H1 (cell line): ENCODE measurements around the gene ABCB10. TPM values are rescaled to one million over a fixed set of nuclear protein-coding genes. Genes with fewer than 3 reads are reported as not detected.
"Not testable (repeated sequence)": the region's sequence is repeated elsewhere in the genome, so short reads cannot be mapped to it uniquely, and the experiment has no call there.

Experiments used
- CTCF ChIA-PET: fragments of 300-600 bp; sonication (Branson Sonifier 250); formaldehyde crosslinking; loops from one replicate; lab custom pipeline; 2021; ENCODE audit not compliant: partially characterized antibody; lab: Charles Lee
- POLR2A ChIA-PET: fragments of 300-600 bp; sonication (Branson Sonifier 250); formaldehyde crosslinking; loops from one replicate; lab custom pipeline; 2021; ENCODE audit warnings: inconsistent platforms; ENCODE audit not compliant: partially characterized antibody; lab: Charles Lee
- DNase-seq, 2 experiments: peaks; one replicate each; pipeline versions ENCODE4 v3.0.0 to v3.0.0-alpha.2; 2010 to 2022; ENCODE audit warnings: low spot score in 2 of 2, low read depth in 1 of 2, mixed read lengths in 1 of 2
- FAIRE-seq: peaks from 2 replicates; lab custom pipeline; 2011; peaks lifted over from hg19 to GRCh38; lab: Jason Lieb, UNC
- H2AFZ ChIP-seq: 2 replicates; pipeline ENCODE4 v1.8.1; 2012; ENCODE audit warnings: low read length, inconsistent platforms
- H2AK5ac ChIP-seq: 2 replicates; pipeline ENCODE4 v1.6.1; 2013; ENCODE audit warnings: low read depth, low read length
- H2BK120ac ChIP-seq: replicated peaks from 2 replicates; pipeline ENCODE3; 2013; ENCODE audit warnings: low read depth, low read length, inconsistent platforms
- H2BK12ac ChIP-seq: 2 replicates; pipeline ENCODE4 v1.6.1; 2013; ENCODE audit warnings: low read depth, low read length
- H2BK15ac ChIP-seq: 2 replicates; pipeline ENCODE4 v1.6.1; 2013; ENCODE audit warnings: low read length
- H2BK20ac ChIP-seq: 2 replicates; pipeline ENCODE4 v1.6.1; 2013; ENCODE audit warnings: low read length
- H2BK5ac ChIP-seq: 2 replicates; pipeline ENCODE4 v1.6.1; 2013; ENCODE audit warnings: low read depth, low read length
- H3K14ac ChIP-seq: 2 replicates; pipeline ENCODE4 v1.6.1; 2013; ENCODE audit warnings: inconsistent platforms; ENCODE audit not compliant: insufficient read length
- H3K18ac ChIP-seq: 2 replicates; pipeline ENCODE4 v1.6.1; 2013; ENCODE audit warnings: low read length; ENCODE audit errors: extremely low read depth
- H3K23ac ChIP-seq: 2 replicates; pipeline ENCODE4 v1.6.1; 2013; ENCODE audit warnings: inconsistent platforms; ENCODE audit not compliant: insufficient read length
- H3K23me2 ChIP-seq: 2 replicates; pipeline ENCODE4 v1.6.1; 2013; ENCODE audit warnings: low read depth, low read length
- H3K27ac ChIP-seq: 2 replicates; pipeline ENCODE4 v1.6.1; 2011; ENCODE audit warnings: low read depth, low read length, inconsistent platforms
- H3K27me3 ChIP-seq, 4 experiments: replicated peaks in 1 of 4; 1 replicate in 1 of 4; 2 replicates in 3 of 4; pipeline versions ENCODE4 v1.6.1 to v1.8.1; 2011 to 2013; ENCODE audit warnings: low read length in 3 of 4, mild to moderate bottlenecking in 3 of 4, inconsistent platforms in 2 of 4, mixed read lengths in 2 of 4, moderate library complexity in 1 of 4; ENCODE audit not compliant: control insufficient read depth in 3 of 4, insufficient read depth in 3 of 4; ENCODE audit errors: extremely low read depth in 1 of 4
- H3K36me3 ChIP-seq, 4 experiments: 2 replicates each; pipeline versions ENCODE4 v1.6.1 to v1.8.1; 2011 to 2013; ENCODE audit warnings: mild to moderate bottlenecking in 4 of 4, low read length in 3 of 4, moderate library complexity in 2 of 4, control low read depth in 1 of 4, inconsistent platforms in 1 of 4; ENCODE audit not compliant: insufficient read depth in 4 of 4, control insufficient read depth in 2 of 4
- H3K4ac ChIP-seq: replicated peaks from 2 replicates; pipeline ENCODE3; 2013; ENCODE audit warnings: low read length, low read depth, mixed read lengths, inconsistent platforms; ENCODE audit not compliant: insufficient read length
- H3K4me1 ChIP-seq, 4 experiments: replicated peaks in 1 of 4; 1 replicate in 1 of 4; 2 replicates in 3 of 4; pipeline versions ENCODE4 v1.6.1 to v1.8.1; 2011 to 2013; ENCODE audit warnings: low read length in 3 of 4, inconsistent platforms in 2 of 4, mixed read lengths in 1 of 4; ENCODE audit not compliant: insufficient read depth in 4 of 4, control insufficient read depth in 3 of 4
- H3K4me2 ChIP-seq, 2 experiments: 2 replicates each; pipeline versions ENCODE4 v1.6.1 to v1.8.1; 2011 to 2013; ENCODE audit warnings: low read depth in 2 of 2, low read length in 2 of 2, control low read depth in 1 of 2, inconsistent platforms in 1 of 2, mild to moderate bottlenecking in 1 of 2; ENCODE audit not compliant: insufficient read depth in 1 of 2
- H3K4me3 ChIP-seq, 4 experiments: fragments of 200-600, 300-600 bp in 1 of 4; sonication (generic), shearing (Covaris generic), sonication (Bioruptor Twin) in 1 of 4; 2 replicates each; pipeline versions ENCODE4 v1.5.1 to v1.8.1; 2011 to 2016; ENCODE audit warnings: low read length in 4 of 4, low read depth in 3 of 4, control low read depth in 2 of 4, inconsistent platforms in 2 of 4, mild to moderate bottlenecking in 2 of 4, mixed read lengths in 1 of 4, moderate library complexity in 1 of 4; ENCODE audit not compliant: insufficient read depth in 2 of 4; ENCODE audit errors: extremely low read depth in 1 of 4
- H3K56ac ChIP-seq: replicated peaks from 2 replicates; pipeline ENCODE3; 2013; ENCODE audit warnings: low read depth, mild to moderate bottlenecking, mixed read lengths, low read length, inconsistent platforms; ENCODE audit not compliant: insufficient read length
- H3K79me1 ChIP-seq: 2 replicates; pipeline ENCODE4 v1.6.1; 2013; ENCODE audit warnings: low read depth, low read length, control low read depth
- H3K79me2 ChIP-seq, 2 experiments: 2 replicates each; pipeline versions ENCODE4 v1.6.1 to v1.8.1; 2012 to 2013; ENCODE audit warnings: low read length in 2 of 2, mild to moderate bottlenecking in 2 of 2, inconsistent platforms in 1 of 2; ENCODE audit not compliant: insufficient read depth in 2 of 2, control insufficient read depth in 1 of 2
- H3K9ac ChIP-seq, 4 experiments: replicated peaks in 1 of 4; 1 replicate in 1 of 4; 2 replicates in 3 of 4; pipeline versions ENCODE4 v1.6.1 to v1.8.1; 2011 to 2013; ENCODE audit warnings: low read depth in 3 of 4, low read length in 3 of 4, control low read depth in 2 of 4, mild to moderate bottlenecking in 2 of 4, moderate library complexity in 2 of 4, inconsistent platforms in 1 of 4; ENCODE audit errors: extremely low read depth in 1 of 4
- H3K9me3 ChIP-seq, 2 experiments: 2 replicates each; pipeline versions ENCODE4 v1.6.1 to v1.8.1; 2012 to 2013; ENCODE audit warnings: mild to moderate bottlenecking in 2 of 2, moderate library complexity in 2 of 2, control low read depth in 1 of 2, inconsistent platforms in 1 of 2, low read depth in 1 of 2, low read length in 1 of 2, mixed read lengths in 1 of 2; ENCODE audit not compliant: insufficient read depth in 2 of 2
- H4K20me1 ChIP-seq, 2 experiments: replicated peaks in 1 of 2; 2 replicates each; pipeline versions ENCODE3 to v1.8.1; 2011 to 2013; ENCODE audit warnings: inconsistent platforms in 2 of 2, low read length in 2 of 2, mild to moderate bottlenecking in 1 of 2; ENCODE audit not compliant: insufficient read depth in 2 of 2, control insufficient read depth in 1 of 2
- H4K5ac ChIP-seq: 2 replicates; pipeline ENCODE4 v1.6.1; 2013; ENCODE audit warnings: low read length, low read depth, mixed read lengths, inconsistent platforms; ENCODE audit not compliant: insufficient read length
- H4K8ac ChIP-seq: 2 replicates; pipeline ENCODE4 v1.8.0; 2013; ENCODE audit warnings: mild to moderate bottlenecking, moderate library complexity, low read length, inconsistent platforms; ENCODE audit not compliant: insufficient read depth; ENCODE audit errors: extremely low read depth
- H4K91ac ChIP-seq: replicated peaks from 2 replicates; pipeline ENCODE3; 2013; ENCODE audit warnings: low read length, mixed read lengths, inconsistent platforms; ENCODE audit not compliant: insufficient read length
- WGBS, 2 experiments: shearing (Covaris generic) in 1 of 2; methylation state at CpG; one replicate each; pipeline versions ENCODE4 v1.1.6 to v1.1.7; 2013 to 2015; ENCODE audit warnings: low lambda C conversion rate in 2 of 2, mixed read lengths in 2 of 2, inconsistent platforms in 1 of 2, low coverage in 1 of 2, missing lambda C conversion rate in 1 of 2; ENCODE audit not compliant: insufficient replicate concordance in 2 of 2, insufficient coverage in 1 of 2, insufficient read length in 1 of 2; ENCODE audit errors: extremely low coverage in 1 of 2, missing lambda C conversion rate in 1 of 2; 5-methylcytosine and 5-hydroxymethylcytosine counted together
- polyA plus RNA-seq, 7 experiments: library from polyadenylated mRNA; depleted of rRNA in 3 of 7; stranded (reverse) in 5 of 7; unstranded in 2 of 7; fragments of >200 nt in 5 of 7; fragments of 200-250 nt in 2 of 7; gene quantifications; 1 replicate in 5 of 7; 2 replicates in 1 of 7; 4 replicates in 1 of 7; pipeline versions ENCODE4 v1.2.1 to v1.2.3, GENCODE V29; 2011 to 2013; ENCODE audit warnings: missing spikeins in 2 of 7, mixed read lengths in 2 of 7
- total RNA-seq: library from RNA; stranded (reverse); fragmentation: NEBNext Ultra II Directional; extraction: Animal tissue kit (Norgen Biotek cat#: 25700); gene quantifications from 2 replicates; pipeline ENCODE4 v1.2.1, GENCODE V29; 2021

ABCB10 gene
- total and polyA plus RNA-seq, 2 of the 8 experiments (the other 6 are each of a cell fraction or from before 2014, with no cell fraction given), result 3.6 to 11.9 TPM

DNA sequence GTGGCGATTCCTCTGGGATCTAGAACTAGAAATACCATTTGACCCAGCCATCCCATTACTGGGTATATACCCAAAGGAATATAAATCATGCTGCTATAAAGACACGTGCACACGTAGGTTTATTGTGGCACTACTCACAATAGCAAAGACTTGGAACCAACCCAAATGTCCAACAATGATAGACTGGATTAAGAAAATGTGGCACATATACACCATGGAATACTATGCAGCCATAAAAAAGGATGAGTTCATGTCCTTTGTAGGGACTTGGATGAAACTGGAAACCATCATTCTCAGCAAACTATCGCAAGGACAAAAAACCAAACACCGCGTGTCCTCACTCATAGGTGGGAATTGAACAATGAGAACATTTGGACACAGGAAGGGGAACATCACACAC is 46.9 kb downstream of the ABCB10 start:
- H3K56ac ChIP-seq, H2BK15ac ChIP-seq, H3K4me2 ChIP-seq, H3K14ac ChIP-seq, H3K18ac ChIP-seq, H4K5ac ChIP-seq, H2BK12ac ChIP-seq, H3K4me3 ChIP-seq, POLR2A ChIA-PET, H3K27ac ChIP-seq, FAIRE-seq, H2BK120ac ChIP-seq, H3K27me3 ChIP-seq, DNase-seq, H3K23ac ChIP-seq, H4K8ac ChIP-seq, H2BK20ac ChIP-seq, H4K20me1 ChIP-seq, H2AFZ ChIP-seq, H3K79me1 ChIP-seq, H2AK5ac ChIP-seq, H3K4me1 ChIP-seq, H4K91ac ChIP-seq, H2BK5ac ChIP-seq, H3K36me3 ChIP-seq, H3K4ac ChIP-seq, H3K9me3 ChIP-seq, H3K9ac ChIP-seq: not testable (repeated sequence)
- H3K23me2 ChIP-seq, result peaks cover 11% of the 10 kb centered on the region
- WGBS, 2 experiments, result 97% methylated on average over 3 of the region's 6 CpGs; no CpG with 5 or more reads in 1 of the 2 experiments
- CTCF ChIA-PET, result interaction anchor here (1.2 to 1.4 kb wide), 2 partner anchors 8 to 29 kb away, joined by 3 to 5 read pairs; no protein-coding TSS in a partner anchor
- peaks cover 6 to 12% of the 10 kb centered on the region in 2 experiments; a peak in 3 of 4 replicates for H3K79me2 ChIP-seq

DNA sequence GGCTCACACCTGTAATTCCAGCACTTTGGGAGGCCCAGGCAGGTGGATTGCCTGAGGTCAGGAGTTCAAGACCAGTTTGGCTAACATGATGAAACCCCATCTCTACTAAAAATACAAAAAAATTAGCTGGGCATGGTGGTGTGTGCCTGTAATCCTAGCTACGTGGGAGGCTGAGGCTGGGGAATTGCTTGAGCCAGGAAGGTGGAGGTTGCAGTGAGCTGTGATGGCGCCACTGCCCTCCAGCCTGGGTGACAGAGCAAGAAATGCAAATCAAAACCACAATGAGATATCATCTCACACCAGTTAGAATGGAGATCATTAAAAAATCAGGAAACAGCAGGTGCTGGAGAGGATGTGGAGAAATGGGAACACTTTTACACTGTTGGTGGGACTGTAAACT is 47.3 kb downstream of the ABCB10 start:
- POLR2A ChIA-PET, H2BK12ac ChIP-seq, H3K56ac ChIP-seq, H3K4me3 ChIP-seq, H3K27me3 ChIP-seq, H2BK15ac ChIP-seq, H3K4me2 ChIP-seq, H3K9me3 ChIP-seq, H3K4me1 ChIP-seq, H2AFZ ChIP-seq, H4K91ac ChIP-seq, H2AK5ac ChIP-seq, H3K14ac ChIP-seq, DNase-seq, H3K18ac ChIP-seq, FAIRE-seq, H3K4ac ChIP-seq, H3K9ac ChIP-seq, H2BK20ac ChIP-seq, H3K79me1 ChIP-seq, H3K27ac ChIP-seq, H2BK120ac ChIP-seq, H4K8ac ChIP-seq, H3K36me3 ChIP-seq, H2BK5ac ChIP-seq, H4K20me1 ChIP-seq, H4K5ac ChIP-seq, H3K23ac ChIP-seq: not testable (repeated sequence)
- H3K23me2 ChIP-seq, result peaks cover 11% of the 10 kb centered on the region
- peaks cover 6 to 16% of the 10 kb centered on the region in 2 experiments; a peak in 3 of 4 replicates for H3K79me2 ChIP-seq
- 84% methylated on average over 2 of the region's 2 CpGs; no CpG with 5 or more reads in 1 of the 2 experiments for WGBS, 2 experiments
- CTCF ChIA-PET, result interaction anchor here (1.2 kb wide), 1 partner anchor 9 kb away, joined by 3 read pairs; no protein-coding TSS in a partner anchor
